GM08714 (cell line): ENCODE measurements around the gene SMIM36.
A peak's percentile ranks its signal among the peaks of the same experiment; 100 is the strongest.
"Not testable (repeated sequence)": the region's sequence is repeated elsewhere in the genome, so short reads cannot be mapped to it uniquely, and the experiment has no call there.

Experiments used
- H3K4me3 ChIP-seq: fragments of 200-500 bp; sonication (Bioruptor generic); 2 replicates; pipeline ENCODE4 v1.5.1; 2014; ENCODE audit warnings: mild to moderate bottlenecking, low read length, inconsistent platforms
- ZNF274 ChIP-seq: IDR thresholded peaks from 2 replicates; pipeline ENCODE4 v1.6.1; 2012; ENCODE audit warnings: mild to moderate bottlenecking, low read depth, low read length

The SMIM36 gene

GRCh38 chr17:55453839-55454557 is 57.3 kb downstream of the SMIM36 start:
- H3K4me3 ChIP-seq = no peak overlapping the region
- no peak for TF ChIP-seq ZNF274

GRCh38 chr17:55452139-55452790 is 59.0 kb downstream of the SMIM36 start:
- H3K4me3 ChIP-seq = no peak overlapping the region
- no peak for TF ChIP-seq ZNF274

- no peak for TF ChIP-seq ZNF274
Measured at GRCh38 chr17:55451758-55452138, 59.5 kb downstream of the SMIM36 start.

DNA sequence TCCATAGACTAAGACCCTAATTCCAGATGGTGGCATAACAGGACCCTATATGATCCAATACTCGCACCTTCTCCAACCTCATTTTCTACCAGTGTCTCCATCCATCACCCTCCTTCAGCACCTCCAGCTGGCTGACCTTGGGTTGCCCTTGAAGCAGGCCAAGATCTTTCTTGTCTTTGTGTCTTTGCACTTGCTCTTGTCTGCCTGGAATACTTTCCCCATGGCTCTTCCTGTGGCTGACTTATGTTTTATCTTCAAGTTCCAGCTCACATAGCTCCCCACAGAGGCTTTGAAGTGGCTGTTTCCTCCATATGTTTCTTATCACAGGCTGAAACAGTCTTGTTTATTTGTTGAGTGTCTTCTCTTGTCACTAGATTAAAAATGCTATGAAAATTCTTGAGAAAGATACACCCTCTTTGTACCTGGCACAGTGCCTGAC is 60.0 kb downstream of the SMIM36 start:
- no peak for TF ChIP-seq ZNF274
- no peak overlapping the region for H3K4me3 ChIP-seq

More at GRCh38 chr17:55451758-55452138, 59.5 kb downstream of the SMIM36 start:
- no peak overlapping the region for H3K4me3 ChIP-seq

DNA sequence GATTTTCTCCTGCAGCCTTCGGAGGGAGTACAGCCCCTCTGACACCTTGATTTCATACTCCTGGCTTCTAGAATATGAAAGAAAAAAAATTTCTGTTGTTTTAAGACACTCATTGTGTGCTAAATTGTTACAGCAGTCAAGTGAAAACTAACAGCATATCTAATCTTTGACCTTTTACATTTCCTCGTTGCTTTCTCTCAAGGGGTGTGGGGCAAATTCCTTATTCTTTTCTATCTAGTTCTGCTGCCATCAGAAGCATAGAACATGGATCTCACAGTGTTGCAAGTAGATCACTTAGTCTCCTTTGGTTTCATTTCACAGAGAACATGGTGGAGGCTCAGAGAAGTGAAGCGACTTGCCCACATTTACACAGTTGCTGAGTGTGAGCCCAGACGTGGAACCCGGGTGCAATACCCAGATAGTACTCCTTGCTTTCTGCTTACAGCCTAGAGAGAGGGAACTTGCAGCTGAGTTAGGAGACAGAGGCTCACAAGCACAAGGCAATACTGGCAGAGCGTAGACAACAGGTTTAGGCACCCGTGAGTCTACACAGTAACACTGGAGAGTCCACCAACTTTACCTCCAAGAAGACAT is 60.9 kb downstream of the SMIM36 start:
- no peak overlapping the region for H3K4me3 ChIP-seq
- no peak for TF ChIP-seq ZNF274

GRCh38 chr17:55448681-55449080 is 62.6 kb downstream of the SMIM36 start:
- H3K4me3 ChIP-seq = no peak overlapping the region
- TF ChIP-seq ZNF274 = no peak

GRCh38 chr17:55446581-55447205 is 64.6 kb downstream of the SMIM36 start:
- no peak overlapping the region for H3K4me3 ChIP-seq
- no peak for TF ChIP-seq ZNF274

DNA sequence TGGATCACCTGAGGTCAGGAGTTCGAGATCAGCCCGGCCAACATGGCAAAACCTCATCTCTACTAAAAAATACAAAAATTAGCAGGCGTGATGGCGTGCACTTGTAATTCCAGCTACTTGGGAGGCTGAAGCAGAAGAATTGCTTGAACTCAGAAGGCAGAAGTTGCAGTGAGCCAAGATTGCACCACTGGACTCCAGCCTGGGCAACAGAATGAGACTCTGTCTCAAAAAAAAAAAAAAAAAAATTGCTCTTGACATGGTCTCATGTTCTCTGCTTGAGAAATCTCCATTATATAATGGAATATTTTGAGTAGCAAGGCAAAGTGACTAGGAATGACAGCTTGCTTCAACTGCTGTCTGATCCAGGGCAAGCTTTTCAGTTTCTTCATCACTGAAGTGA is 65.2 kb downstream of the SMIM36 start:
- not testable (repeated sequence) for H3K4me3 ChIP-seq

DNA sequence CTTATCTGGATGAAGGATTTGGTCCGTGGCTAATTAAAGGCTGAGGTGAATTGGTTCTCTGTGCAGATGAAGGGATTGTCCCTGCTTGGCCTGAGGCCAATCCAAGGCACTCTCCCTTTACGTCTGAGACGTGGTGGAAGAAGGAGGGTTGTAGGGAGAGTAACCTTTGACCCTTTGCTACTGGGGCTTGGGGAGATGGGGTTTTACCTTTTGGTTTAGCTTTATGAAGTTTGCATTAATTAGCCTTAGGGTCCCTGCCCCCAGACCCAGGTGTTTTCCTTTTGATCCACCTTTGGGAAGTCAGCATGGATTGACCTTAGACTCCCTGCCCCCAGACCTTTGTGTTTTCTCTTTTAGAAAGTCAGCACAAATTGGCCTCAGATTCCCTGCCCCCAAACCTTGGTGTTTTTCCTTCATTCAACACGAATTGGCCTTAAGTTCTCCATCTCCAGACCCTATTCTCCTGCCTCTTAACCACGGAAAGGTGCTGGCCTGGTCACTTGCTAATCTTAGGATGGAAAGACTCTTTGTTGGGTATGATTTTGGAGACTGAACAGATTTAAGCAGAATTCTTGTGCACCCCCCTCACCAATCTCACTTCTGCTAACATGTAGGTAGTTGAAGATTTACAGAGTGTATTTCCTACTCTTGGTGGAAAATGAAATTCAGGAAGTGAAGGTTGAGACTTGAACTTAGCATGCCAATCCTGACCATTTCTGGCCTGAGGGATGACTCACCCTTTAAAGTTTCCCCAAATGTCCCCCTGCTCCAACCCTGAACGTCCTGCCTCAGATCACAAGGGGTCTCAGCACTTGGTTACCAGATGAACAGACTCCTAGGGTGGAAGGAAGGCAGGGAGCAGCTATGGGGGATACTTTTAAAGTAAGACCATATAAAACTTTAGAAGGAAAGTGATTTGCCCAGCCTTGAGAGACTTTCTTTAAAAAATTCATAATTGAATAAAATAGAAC is 66.5 kb downstream of the SMIM36 start:
- TF ChIP-seq ZNF274 = no peak
- peak overlapping the region; percentile 11; the same call in 1 of the 2 replicates for H3K4me3 ChIP-seq

DNA sequence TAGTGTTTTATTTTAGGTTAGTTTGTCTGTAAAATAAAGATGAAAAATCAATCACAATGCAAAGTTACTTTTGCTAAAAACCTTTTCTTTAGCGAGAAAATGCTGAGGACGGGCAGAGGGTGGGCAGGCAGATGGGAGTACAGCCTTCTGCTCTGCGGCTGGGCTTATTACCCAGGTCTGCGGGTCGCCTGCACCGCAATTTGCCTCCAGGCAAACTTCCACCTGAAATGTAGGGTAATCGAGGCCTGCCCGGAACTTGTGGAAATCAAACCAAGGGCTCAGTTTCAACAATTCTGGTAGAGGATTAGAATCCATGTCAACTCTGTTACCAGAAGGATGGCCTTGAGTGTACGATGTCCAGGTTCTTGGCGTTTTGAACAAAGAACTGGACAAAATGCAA is 67.3 kb downstream of the SMIM36 start:
- H3K4me3 ChIP-seq = no peak overlapping the region
- no peak for TF ChIP-seq ZNF274

- H3K4me3 ChIP-seq = no peak overlapping the region
- no peak for TF ChIP-seq ZNF274
Measured at GRCh38 chr17:55442953-55443683, 68.1 kb downstream of the SMIM36 start.

GRCh38 chr17:55442462-55442861 is 68.8 kb downstream of the SMIM36 start:
- TF ChIP-seq ZNF274 = no peak

GRCh38 chr17:55441544-55441943 is 69.7 kb downstream of the SMIM36 start:
- H3K4me3 ChIP-seq = no peak overlapping the region
- TF ChIP-seq ZNF274 = no peak

More at GRCh38 chr17:55442462-55442861, 68.8 kb downstream of the SMIM36 start:
- no peak overlapping the region for H3K4me3 ChIP-seq
